Stomach (tissue), 9 donors: ENCODE data around the gene C2CD3. TPM values are rescaled to one million over a fixed set of nuclear protein-coding genes. Genes with fewer than 3 reads are reported as not detected.
"Not testable (repeated sequence)": the region's sequence is repeated elsewhere in the genome, so short reads cannot be mapped to it uniquely, and the experiment has no call there.

Experiments used
- DNase-seq, 2 donors: peaks; one replicate each; pipeline versions ENCODE4 v3.0.0 to v3.0.0-alpha.2; 2013 to 2019
- H3K27ac ChIP-seq, 5 donors: fragments of 200-600 bp in 4 of 5; sonication (generic) in 4 of 5; one replicate each; pipeline ENCODE4 v1.5.1; 2013 to 2019; ENCODE audit warnings: mild to moderate bottlenecking in 1 of 5, moderate library complexity in 1 of 5
- H3K27me3 ChIP-seq, 3 donors: fragments of 200-600 bp; sonication (generic); one replicate each; pipeline ENCODE4 v1.5.1; 2017 to 2019; ENCODE audit warnings: mixed run types in 1 of 3
- H3K36me3 ChIP-seq, 4 donors: fragments of 200-600 bp; sonication (generic); 1 replicate in 3 of 4; 2 replicates in 1 of 4; pipeline ENCODE4 v1.5.1; 2016 to 2019
- H3K4me1 ChIP-seq, 4 donors: fragments of 200-600 bp; sonication (generic); one replicate each; pipeline ENCODE4 v1.5.1; 2016 to 2019
- H3K4me3 ChIP-seq, 4 donors: fragments of 200-600 bp; sonication (generic) in 3 of 4; one replicate each; pipeline ENCODE4 v1.5.1; 2016 to 2019; ENCODE audit warnings: mild to moderate bottlenecking in 1 of 4
- H3K9me3 ChIP-seq, 4 donors: fragments of 200-600 bp; sonication (generic); one replicate each; pipeline ENCODE4 v1.5.1; 2016 to 2019
- EP300 ChIP-seq: sonication (generic); formaldehyde crosslinking; IDR thresholded peaks from one replicate; pipeline ENCODE4 v1.6.1; 2017; ENCODE audit warnings: antibody characterized with exemption
- POLR2A ChIP-seq, 4 donors: fragments of 450-650 bp; IDR thresholded peaks; one replicate each; pipeline ENCODE4 v1.6.1; 2016; ENCODE audit warnings: antibody characterized with exemption in 4 of 4, control low read depth in 2 of 4, mild to moderate bottlenecking in 1 of 4, moderate library complexity in 1 of 4
- POLR2AphosphoS5 ChIP-seq, 3 donors: sonication (generic); formaldehyde crosslinking; IDR thresholded peaks; one replicate each; pipeline ENCODE4 v1.6.1; 2016; ENCODE audit warnings: antibody characterized with exemption in 3 of 3
- WGBS, 5 donors: extraction: QIAGEN DNeasy Blood & Tissue Kit in 3 of 5; methylation state at CpG; one replicate each; pipeline versions ENCODE4 v1.1.5 to v1.1.7; 2013 to 2018; 5-methylcytosine and 5-hydroxymethylcytosine counted together
- intact Hi-C: fragments of 100-400 bp; cut with DNase I; formaldehyde crosslinking; loops from one replicate; pipeline ENCODE4 v1.15.1; 2023; ENCODE audit warnings: low total_unique reads
- polyA plus RNA-seq, 3 donors: library from polyadenylated mRNA; stranded (reverse); fragments of 200-250 nt; gene quantifications; one replicate each; pipeline ENCODE4 v1.2.3, GENCODE V29; 2013
- total RNA-seq, 5 donors: library from RNA; depleted of rRNA; stranded (reverse); fragments of >200 nt; gene quantifications; one replicate each; pipeline versions ENCODE4 v1.1.0 to v1.2.3, GENCODE V29; 2014 to 2016
- TF ChIP-seq, protein P1 (sequence below), 7 experiments: fragments of 450-650 bp in 4 of 7; fragments of 200-600 bp in 3 of 7; sonication (generic) in 3 of 7; IDR thresholded peaks; one replicate each; pipeline ENCODE4 v1.5.1; 2016 to 2019; ENCODE audit warnings: antibody characterized with exemption in 7 of 7, control low read depth in 2 of 7, mild to moderate bottlenecking in 1 of 7
- donor health status: healthy with polysubstance abuse.
- donor health status: Bipolar disorder and iron deficiency.
- donor health status: healthy.

The C2CD3 gene
- total and polyA plus RNA-seq, 8 donors: 5.6 to 176 (median 38.6) TPM

DNA sequence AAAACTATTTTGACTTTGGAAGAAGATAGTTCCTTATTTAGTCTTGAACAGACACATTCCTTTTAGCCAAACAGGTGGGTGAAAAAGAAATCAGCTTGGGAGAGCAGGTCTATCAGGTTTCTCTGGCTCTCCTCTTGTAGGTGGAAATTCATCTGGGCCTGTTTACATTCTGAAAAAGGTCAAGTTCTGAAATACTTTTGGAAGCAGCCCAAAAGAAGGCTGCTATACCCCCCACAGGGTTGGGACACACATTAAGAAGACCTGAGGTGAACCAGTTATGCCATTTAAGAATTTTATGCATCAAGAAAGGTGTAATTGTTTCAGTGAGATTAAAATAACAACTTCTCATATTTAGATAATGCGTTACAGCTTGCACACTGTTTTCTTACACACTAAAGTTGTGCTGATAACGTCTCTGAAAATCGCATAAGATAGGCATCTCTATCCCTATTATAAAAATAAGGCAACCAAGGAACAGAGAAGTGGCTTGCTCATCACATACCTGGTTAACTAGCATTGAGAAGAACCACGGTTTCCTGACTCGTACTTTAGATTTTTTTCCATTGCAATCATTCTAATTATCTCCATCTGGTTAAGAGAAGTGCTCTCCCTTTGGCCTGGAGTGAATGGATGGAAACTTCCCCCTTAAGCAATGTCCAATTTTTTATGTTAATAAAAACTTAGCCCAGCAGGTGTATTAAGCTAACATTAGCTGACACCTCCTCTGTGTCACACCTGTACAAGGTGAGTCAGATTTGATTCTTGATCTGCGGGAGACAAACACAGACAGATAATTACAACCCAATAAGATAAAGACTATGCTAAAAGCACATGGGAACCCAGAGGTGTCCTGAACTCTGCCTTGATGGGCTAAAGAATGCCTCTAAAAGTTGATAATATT lies 101.4 kb downstream of the C2CD3 start:
- intact Hi-C loops: no loop called here
- H3K36me3 ChIP-seq: peaks cover 8 to 46% (median 25%) of the 10 kb centered on the region in 4 donors
- DNase-seq: peak; percentile 34 to 83
- H3K27me3 ChIP-seq: no peaks in the 10 kb centered on the region
- H3K4me3 ChIP-seq: no peak overlapping the region
- 35 to 59% (median 47%) methylated on average over 6 of the region's 6 CpGs for WGBS, 5 donors
- H3K27ac ChIP-seq: peak overlapping the region in 2 of 5 donors; percentile 55 to 63
- peaks cover 4 to 34% (median 13%) of the 10 kb centered on the region in 4 donors for H3K4me1 ChIP-seq
- no peak for TF ChIP-seq EP300
- no peak for TF ChIP-seq POLR2A (IDR thresholded peaks at IDR 0.05)
- TF ChIP-seq, protein P1, sequence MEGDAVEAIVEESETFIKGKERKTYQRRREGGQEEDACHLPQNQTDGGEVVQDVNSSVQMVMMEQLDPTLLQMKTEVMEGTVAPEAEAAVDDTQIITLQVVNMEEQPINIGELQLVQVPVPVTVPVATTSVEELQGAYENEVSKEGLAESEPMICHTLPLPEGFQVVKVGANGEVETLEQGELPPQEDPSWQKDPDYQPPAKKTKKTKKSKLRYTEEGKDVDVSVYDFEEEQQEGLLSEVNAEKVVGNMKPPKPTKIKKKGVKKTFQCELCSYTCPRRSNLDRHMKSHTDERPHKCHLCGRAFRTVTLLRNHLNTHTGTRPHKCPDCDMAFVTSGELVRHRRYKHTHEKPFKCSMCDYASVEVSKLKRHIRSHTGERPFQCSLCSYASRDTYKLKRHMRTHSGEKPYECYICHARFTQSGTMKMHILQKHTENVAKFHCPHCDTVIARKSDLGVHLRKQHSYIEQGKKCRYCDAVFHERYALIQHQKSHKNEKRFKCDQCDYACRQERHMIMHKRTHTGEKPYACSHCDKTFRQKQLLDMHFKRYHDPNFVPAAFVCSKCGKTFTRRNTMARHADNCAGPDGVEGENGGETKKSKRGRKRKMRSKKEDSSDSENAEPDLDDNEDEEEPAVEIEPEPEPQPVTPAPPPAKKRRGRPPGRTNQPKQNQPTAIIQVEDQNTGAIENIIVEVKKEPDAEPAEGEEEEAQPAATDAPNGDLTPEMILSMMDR (IDR thresholded peaks at IDR 0.05): no peak
- TF ChIP-seq POLR2AphosphoS5 (IDR thresholded peaks at IDR 0.05): no peak
- H3K9me3 ChIP-seq: no peaks in the 10 kb centered on the region

DNA sequence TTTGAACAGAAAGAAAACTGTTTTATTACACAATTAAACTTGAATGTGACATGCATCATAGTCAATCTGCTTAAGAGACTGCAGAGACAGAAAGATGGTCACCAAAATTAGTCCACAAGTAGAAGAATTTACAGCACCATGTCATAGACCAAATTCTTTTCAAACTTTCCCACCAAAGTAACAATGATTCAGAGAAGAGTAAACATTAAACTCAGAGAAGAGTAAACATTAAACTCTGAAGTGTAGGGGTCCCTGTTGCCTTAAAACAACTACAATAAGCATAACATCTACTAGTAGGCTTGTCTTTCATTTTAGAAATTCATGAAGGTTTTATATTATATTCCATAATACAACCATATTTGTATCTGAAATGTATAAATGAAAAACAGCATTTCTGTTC lies 104.1 kb downstream of the C2CD3 start:
- not testable (repeated sequence) for H3K4me3 ChIP-seq, H3K27ac ChIP-seq

DNA sequence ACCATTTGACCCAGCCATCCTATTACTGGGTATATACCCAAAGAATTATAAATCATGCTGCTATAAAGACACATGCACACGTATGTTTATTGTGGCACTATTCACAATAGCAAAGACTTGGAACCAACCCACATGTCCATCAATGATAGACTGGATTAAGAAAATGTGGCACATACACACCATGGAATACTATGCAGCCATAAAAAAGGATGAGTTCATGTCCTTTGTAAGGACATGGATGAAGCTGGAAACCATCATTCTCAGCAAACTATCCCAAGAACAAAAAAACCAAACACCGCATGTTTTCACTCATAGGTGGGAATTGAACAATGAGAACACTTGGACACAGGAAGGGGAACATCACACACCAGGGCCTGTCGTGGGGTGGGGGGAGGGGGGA lies 105.3 kb downstream of the C2CD3 start:
- WGBS, 5 donors: 81 to 100% (median 94%) methylated on average over 1 to 3 of the region's 3 CpGs
- H3K9me3 ChIP-seq, H3K27ac ChIP-seq, H3K27me3 ChIP-seq, intact Hi-C loops, H3K4me3 ChIP-seq, DNase-seq: not testable (repeated sequence)
- Histone ChIP-seq H3K36me3 (peaks cover 0 to 16% (median 3%) of the 10 kb centered on the region in 4 donors), H3K4me1 (peaks cover 4 to 34% (median 13%) of the 10 kb centered on the region in 4 donors)

More for the DNA sequence above, 104.1 kb downstream of the C2CD3 start:
- DNase-seq: peak in 1 of 2 donors; percentile 28
- H3K27me3 ChIP-seq, H3K9me3 ChIP-seq, intact Hi-C loops: not testable (repeated sequence)
- Histone ChIP-seq H3K36me3 (peaks cover 0 to 24% (median 3%) of the 10 kb centered on the region in 4 donors), H3K4me1 (peaks cover 4 to 34% (median 13%) of the 10 kb centered on the region in 4 donors)

DNA sequence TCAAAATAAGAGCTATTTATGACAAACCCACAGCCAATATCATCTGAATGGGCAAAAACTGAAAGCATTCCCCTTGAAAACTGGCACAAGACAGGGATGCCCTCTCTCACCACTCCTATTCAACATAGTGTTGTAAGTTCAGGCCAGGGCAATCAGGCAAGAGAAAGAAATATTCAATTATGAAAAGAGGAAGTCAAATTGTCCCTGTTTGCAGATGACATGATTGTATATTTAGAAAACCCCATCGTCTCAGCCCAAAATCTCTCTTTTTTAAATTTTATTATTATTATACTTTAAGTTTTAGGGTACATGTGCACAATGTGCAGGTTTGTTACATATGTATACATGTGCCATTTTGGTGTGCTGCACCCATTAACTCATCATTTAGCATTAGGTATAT lies 107.2 kb downstream of the C2CD3 start:
- H3K9me3 ChIP-seq, H3K4me3 ChIP-seq, H3K27ac ChIP-seq, DNase-seq, intact Hi-C loops, H3K27me3 ChIP-seq: not testable (repeated sequence)
- 84 to 94% (median 93%) methylated on average over 1 of the region's 1 CpG for WGBS, 5 donors
- H3K4me1 ChIP-seq: peaks cover 0 to 15% (median 4%) of the 10 kb centered on the region in 4 donors
- H3K36me3 ChIP-seq: peaks cover 0 to 14% (median 5%) of the 10 kb centered on the region in 4 donors

DNA sequence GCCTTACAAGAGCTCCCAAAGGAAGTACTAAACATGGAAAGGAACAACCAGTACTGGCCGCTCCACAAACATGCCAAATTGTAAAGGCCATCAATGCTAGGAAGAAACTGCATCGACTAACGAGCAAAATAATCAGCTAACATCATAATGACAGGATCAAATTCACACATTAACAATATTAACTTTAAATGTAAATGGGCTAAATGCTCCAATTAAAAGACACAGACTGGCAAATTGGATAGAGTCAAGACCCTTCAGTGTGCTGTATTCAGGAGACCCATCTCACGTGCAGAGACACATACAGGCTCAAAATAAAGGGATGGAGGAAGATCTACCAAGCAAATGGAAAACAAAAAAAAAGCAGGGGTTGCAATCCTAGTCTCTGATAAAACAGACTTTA lies 109.2 kb downstream of the C2CD3 start:
- H3K27me3 ChIP-seq, H3K9me3 ChIP-seq, H3K27ac ChIP-seq, H3K4me3 ChIP-seq, DNase-seq, H3K4me1 ChIP-seq, intact Hi-C loops: not testable (repeated sequence)
- 94 to 97% (median 97%) methylated on average over 4 of the region's 4 CpGs for WGBS, 5 donors
- H3K36me3 ChIP-seq: peaks cover 0 to 21% (median 7%) of the 10 kb centered on the region in 4 donors

DNA sequence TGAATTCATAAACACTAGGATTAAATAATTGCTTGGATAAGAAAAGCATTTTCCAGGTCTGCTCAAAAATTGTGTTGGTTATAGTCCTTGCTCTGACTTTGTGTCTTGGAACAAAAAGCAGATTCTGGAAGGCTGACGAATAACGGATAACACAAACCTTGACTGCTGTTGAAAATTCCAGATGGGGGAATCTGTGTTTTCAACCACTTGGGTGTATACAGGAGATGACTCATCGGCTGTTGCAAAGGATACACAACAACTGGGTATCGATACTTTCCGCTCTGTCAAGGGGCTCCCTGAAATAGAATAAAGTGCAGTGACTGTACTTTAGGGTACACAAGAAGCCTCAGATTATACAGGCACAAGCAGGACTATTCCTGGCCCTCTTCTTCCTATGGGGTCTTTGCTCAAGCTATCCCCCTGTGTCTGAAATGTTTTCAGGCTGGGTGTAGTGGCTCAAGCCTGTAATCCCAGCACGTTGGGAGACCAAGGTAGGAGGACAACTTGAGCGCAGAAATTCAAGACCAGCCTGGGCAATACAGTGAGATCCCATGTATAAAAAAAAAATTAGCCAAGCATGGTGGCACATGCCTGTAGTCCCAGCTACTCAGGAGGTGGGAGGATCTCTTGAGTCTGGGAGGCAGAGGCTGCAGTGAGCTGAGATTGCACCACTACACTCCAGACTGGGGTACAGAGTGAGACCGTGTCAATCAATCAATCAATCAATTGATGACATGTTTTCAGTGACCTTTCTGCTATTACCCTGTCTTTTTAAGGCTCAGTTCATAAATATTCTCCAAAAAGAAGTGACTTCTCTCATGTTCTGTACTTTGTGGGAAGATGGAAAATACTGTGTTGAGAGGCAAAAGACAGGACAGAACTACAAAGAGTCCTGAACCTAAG lies 113.3 kb downstream of the C2CD3 start:
- Histone ChIP-seq H3K9me3 (no peaks in the 10 kb centered on the region), H3K4me3 (no peak overlapping the region), H3K4me1 (no peaks in the 10 kb centered on the region), H3K27me3 (no peaks in the 10 kb centered on the region), H3K27ac (no peak overlapping the region), H3K36me3 (peaks cover 0 to 51% (median 42%) of the 10 kb centered on the region in 4 donors)
- WGBS, 5 donors: 71 to 91% (median 83%) methylated on average over 8 of the region's 8 CpGs
- TF ChIP-seq POLR2AphosphoS5 (IDR thresholded peaks at IDR 0.05) (no peak), EP300 (no peak), POLR2A (IDR thresholded peaks at IDR 0.05) (no peak)
- TF ChIP-seq, protein P1 (IDR thresholded peaks at IDR 0.05): no peak
- intact Hi-C loops: no loop called here
- no peak for DNase-seq
